ENCODE data around the gene CYP4B1. TPM values are rescaled to one million over a fixed set of nuclear protein-coding genes. Genes with fewer than 3 reads are reported as not detected.
"Not testable (repeated sequence)": the region's sequence is repeated elsewhere in the genome, so short reads cannot be mapped to it uniquely, and the experiment has no call there.

Gene CYP4B1
- total RNA-seq = not detected in 2 replicates

DNA sequence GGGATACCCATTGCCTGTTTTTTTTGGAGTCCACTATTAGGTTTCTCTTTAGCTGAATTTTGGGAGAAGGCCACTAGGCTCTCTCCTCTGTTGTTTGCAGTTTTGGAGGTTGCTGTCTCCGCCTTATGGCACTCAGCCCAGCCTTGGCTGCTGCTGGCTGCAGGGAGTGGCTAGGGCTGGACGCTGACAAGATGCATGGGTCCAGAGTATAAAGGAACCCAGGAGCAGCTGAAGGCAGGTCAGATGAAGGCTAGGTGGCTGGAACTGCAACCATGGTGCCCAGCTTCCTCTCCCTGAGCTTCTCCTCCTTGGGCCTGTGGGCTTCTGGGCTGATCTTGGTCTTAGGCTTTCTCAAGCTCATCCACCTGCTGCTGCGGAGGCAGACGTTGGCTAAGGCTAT is at the start of gene CYP4B1:
Gene CYP4B1, plus strand, starts transcription at position 237 of the 400 bp plus-strand sequence. Its CDS starts 36 bp downstream, at position 273.
- no peak for DNase-seq
- Mint-ChIP-seq H3K27me3 (peaks cover 12% of the 10 kb centered on the region), H3K27ac (no peak within 1 kb of the TSS), H3K9me3 (no peaks in the 10 kb centered on the region), H3K4me1 (no peaks in the 10 kb centered on the region), H3K4me3 (no peak within 1 kb of the TSS), H3K36me3 (ENCODE audit: low read depth) (no peaks in the 10 kb centered on the region)
- intact Hi-C loops (cut with micrococcal nuclease) = no loop called here

DNA sequence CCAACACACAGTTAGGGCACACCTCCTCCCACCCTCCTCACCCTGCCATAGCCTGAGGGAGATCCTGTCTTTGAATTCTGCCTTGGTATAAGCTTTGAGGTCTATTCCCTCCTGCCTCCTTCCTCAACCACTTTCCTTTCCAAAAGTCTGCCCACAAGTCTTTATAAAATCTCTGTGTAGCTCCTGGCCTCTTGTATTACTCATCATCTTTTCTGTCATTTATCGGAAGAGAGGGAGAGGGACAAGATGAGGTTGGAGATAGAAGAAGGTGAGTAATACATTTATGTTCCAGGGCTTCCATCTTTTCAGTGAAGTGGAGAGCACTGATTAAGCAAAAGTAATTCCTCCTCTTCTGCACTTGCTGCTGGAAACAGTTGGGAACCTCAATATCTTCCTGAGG is 49.4 kb upstream of the CYP4B1 start:
- Mint-ChIP-seq H3K4me3 (no peak overlapping the region), H3K36me3 (ENCODE audit: low read depth) (no peaks in the 10 kb centered on the region), H3K27ac (no peak overlapping the region), H3K27me3 (peaks cover 33% of the 10 kb centered on the region), H3K4me1 (no peaks in the 10 kb centered on the region), H3K9me3 (no peaks in the 10 kb centered on the region)
- DNase-seq = no peak
- intact Hi-C loops (cut with micrococcal nuclease) = no loop called here

DNA sequence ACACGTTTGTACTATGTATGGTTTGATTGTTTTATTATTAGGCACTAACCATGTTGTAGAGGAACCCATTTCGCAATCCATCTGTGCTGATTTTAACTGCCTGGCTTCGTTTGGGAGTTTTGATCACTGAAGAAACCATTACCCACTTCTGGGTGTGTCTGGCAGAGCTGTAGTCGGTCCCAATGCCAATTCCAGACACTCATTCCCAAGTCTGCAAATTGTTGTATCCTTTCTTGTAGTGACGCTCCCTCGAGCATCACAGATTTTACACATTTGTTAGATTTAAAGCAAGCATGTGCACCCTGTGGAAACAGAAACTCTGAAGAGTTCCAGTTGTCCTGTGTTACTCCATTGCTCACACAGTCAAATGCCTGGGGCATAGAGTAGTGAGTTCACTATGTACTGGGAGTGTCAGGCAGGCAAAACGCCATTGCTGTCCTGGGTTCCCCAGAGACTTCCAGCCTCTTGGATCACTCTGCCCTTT is 48.9 kb upstream of the CYP4B1 start:
- no peak overlapping the region for H3K4me3 Mint-ChIP-seq
- no peak overlapping the region for H3K27ac Mint-ChIP-seq
- H3K4me1 Mint-ChIP-seq = no peaks in the 10 kb centered on the region
- no peaks in the 10 kb centered on the region for H3K36me3 Mint-ChIP-seq (ENCODE audit: low read depth)
- DNase-seq = no peak
- peaks cover 29% of the 10 kb centered on the region for H3K27me3 Mint-ChIP-seq
- intact Hi-C loops (cut with micrococcal nuclease) = no loop called here
- no peaks in the 10 kb centered on the region for H3K9me3 Mint-ChIP-seq

DNA sequence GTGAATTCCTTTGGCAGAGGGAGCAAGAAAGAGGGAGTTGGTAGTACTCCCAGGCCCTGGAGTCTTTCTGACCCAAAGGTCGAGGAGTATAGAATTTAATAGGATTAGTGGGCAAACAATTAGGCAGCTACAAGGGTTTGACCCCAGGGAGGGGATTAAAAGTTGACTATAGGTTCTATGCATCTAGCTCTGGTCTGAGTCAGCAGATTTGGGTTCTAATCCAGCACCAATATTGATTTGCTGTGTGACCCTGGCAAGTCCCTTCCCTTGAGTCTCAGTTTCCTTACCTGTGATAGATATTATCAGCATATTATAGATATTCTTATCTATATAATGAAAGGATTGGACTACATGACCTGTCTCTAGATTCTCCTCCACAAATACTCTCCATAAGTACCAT is 44.9 kb upstream of the CYP4B1 start:
- peaks cover 38% of the 10 kb centered on the region for H3K27me3 Mint-ChIP-seq
- H3K9me3 Mint-ChIP-seq = no peaks in the 10 kb centered on the region
- no peaks in the 10 kb centered on the region for H3K4me1 Mint-ChIP-seq
- H3K36me3 Mint-ChIP-seq (ENCODE audit: low read depth) = no peaks in the 10 kb centered on the region
- H3K4me3 Mint-ChIP-seq = no peak overlapping the region
- H3K27ac Mint-ChIP-seq = no peak overlapping the region
- intact Hi-C loops (cut with micrococcal nuclease) = no loop called here
- DNase-seq = no peak

DNA sequence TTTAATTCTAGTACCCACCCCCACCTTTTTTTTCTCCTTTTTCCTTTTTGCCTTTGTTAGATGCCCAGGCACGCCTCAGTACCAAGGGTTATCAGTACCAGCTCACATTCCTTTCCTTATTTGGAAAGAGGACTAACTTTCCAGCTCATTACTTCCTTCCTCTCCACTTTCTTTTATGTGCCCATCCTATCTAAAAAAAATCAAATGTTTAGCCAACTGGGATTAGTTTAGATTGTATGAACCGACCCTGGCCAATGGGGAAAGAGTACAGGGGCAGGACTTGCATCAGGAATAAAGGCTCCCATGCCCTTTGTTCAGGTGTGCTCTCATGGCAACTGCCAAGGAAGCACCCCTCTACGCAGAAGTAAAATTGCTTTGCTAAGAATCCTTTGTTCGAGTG is 44.1 kb upstream of the CYP4B1 start:
- H3K36me3 Mint-ChIP-seq (ENCODE audit: low read depth); H3K27ac Mint-ChIP-seq; H3K4me3 Mint-ChIP-seq; DNase-seq; H3K9me3 Mint-ChIP-seq; H3K4me1 Mint-ChIP-seq; intact Hi-C loops (cut with micrococcal nuclease): not testable (repeated sequence)
- H3K27me3 Mint-ChIP-seq = peaks cover 37% of the 10 kb centered on the region

DNA sequence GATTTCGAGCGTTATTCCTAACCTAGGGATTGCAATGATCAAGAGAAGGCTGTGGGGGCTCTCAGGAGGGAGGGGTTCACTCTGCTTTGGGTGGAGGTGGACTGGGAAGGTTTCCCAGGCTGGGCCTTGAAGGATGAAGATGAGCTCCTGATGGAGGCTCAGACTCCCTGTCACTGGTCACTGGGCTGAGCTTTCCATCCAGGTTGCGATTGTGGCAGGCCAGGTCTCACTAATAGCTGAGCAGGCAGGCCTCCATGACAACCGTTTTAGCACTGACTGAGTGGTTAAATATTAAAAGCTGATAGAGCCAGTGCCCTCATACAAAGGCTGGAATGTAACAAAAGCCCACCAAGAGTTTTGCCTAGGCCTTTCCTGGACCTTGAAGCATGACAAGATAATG is 43.7 kb upstream of the CYP4B1 start:
- DNase-seq = no peak
- Mint-ChIP-seq H3K4me3 (no peak overlapping the region), H3K36me3 (ENCODE audit: low read depth) (no peaks in the 10 kb centered on the region), H3K27ac (no peak overlapping the region), H3K27me3 (peaks cover 37% of the 10 kb centered on the region), H3K9me3 (no peaks in the 10 kb centered on the region), H3K4me1 (no peaks in the 10 kb centered on the region)
- intact Hi-C loops (cut with micrococcal nuclease) = no loop called here

DNA sequence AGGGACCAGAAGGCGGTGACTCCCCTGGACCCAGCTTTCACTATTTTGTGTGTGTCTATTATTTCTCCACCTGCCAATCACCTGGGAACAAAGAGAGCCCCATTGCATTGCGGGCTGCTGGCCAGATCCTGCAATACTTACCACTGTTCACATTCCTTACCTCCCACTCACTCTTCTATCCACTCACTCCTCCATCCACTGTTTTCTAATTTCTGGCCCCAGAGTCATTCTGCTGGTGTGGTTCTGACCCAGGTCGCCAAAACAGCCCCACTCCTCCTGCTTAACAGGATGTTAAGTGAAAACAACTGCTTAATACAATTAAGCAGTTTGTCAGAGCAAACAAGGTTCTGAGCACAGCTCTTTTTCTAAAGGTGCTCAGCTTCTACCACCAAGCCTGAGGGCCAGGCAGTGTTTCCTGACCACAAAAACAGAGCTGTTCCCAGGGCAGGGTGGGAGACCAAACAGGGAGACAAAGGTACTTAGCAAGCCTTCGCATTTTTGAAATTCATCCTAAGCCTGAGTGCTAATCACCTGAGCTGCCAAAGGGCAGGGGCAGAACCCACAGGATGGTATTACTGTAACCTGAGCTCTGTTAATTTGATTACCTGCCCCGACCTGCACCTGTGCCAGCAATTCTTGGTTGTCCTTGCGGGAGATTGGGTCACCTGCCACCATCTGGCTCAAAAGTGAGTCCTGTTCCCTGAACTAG is 41.4 kb upstream of the CYP4B1 start:
- no peak overlapping the region for H3K27ac Mint-ChIP-seq
- no peaks in the 10 kb centered on the region for H3K9me3 Mint-ChIP-seq
- peaks cover 35% of the 10 kb centered on the region for H3K27me3 Mint-ChIP-seq
- no peak overlapping the region for H3K4me3 Mint-ChIP-seq
- H3K36me3 Mint-ChIP-seq (ENCODE audit: low read depth) = no peaks in the 10 kb centered on the region
- intact Hi-C loops (cut with micrococcal nuclease) = no loop called here
- DNase-seq = no peak
- no peaks in the 10 kb centered on the region for H3K4me1 Mint-ChIP-seq

DNA sequence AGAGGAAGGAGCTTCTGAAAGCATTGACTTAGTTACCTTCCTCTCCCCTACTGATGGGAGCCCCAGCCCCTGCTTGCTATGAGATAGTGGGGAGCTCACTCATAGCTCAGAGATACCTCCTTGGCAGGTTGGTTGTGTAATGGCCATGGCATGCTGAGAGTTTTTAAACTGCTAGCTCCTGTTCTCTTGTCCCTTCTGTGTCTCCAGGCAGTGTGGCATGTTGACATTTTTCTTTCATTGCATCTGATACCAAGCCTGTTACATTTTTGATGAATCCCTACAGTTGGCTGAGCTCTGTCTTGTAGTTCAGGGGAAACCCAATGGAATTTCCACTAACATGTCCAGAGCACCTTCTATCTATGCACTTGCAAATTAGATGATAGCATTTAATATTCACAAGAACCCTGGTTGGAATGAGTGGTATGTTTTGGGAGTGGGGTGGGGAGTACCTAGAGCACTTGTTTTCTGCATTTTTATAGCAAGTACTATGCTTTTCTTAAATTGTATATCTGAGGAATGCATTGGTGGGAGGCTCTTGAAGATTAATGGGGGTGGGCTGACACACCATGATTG is 40.8 kb upstream of the CYP4B1 start:
- intact Hi-C loops (cut with micrococcal nuclease) = no loop called here
- Mint-ChIP-seq H3K4me3 (no peak overlapping the region), H3K27me3 (peaks cover 35% of the 10 kb centered on the region), H3K4me1 (no peaks in the 10 kb centered on the region), H3K9me3 (no peaks in the 10 kb centered on the region), H3K36me3 (ENCODE audit: low read depth) (no peaks in the 10 kb centered on the region), H3K27ac (no peak overlapping the region)
- DNase-seq = no peak

DNA sequence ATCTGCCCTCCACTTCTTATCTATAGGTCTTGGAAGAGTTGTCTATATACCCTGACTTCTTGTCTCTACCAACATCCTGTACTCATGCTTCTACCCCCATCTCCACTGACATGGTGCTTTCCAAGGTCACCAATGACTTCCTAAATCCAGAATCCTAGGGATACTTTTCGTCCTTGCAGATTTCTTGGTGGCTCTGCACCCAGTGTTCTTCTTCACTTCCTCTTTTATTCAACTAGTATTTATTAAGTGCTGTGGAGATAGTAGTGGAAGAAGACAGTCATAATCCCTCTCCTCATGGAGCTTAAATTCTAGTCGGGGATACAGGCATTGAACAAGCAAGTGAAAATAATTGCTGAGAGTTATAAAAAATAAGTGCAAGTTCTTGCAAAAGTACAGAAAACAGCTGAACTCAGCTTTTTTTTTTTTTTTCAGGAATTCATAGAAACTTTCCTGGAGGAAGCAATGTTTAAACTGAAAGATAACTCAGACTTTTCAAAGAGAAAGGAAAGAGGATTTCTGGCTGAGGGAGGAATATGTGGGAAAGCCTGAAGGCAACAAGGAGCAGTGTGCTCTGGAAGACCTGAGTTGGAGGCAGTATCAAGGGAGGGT is 38.2 kb upstream of the CYP4B1 start:
- Mint-ChIP-seq H3K9me3 (no peaks in the 10 kb centered on the region), H3K36me3 (ENCODE audit: low read depth) (no peaks in the 10 kb centered on the region), H3K4me3 (no peak overlapping the region), H3K27me3 (peaks cover 32% of the 10 kb centered on the region), H3K4me1 (no peaks in the 10 kb centered on the region), H3K27ac (no peak overlapping the region)
- intact Hi-C loops (cut with micrococcal nuclease) = no loop called here
- DNase-seq = no peak

DNA sequence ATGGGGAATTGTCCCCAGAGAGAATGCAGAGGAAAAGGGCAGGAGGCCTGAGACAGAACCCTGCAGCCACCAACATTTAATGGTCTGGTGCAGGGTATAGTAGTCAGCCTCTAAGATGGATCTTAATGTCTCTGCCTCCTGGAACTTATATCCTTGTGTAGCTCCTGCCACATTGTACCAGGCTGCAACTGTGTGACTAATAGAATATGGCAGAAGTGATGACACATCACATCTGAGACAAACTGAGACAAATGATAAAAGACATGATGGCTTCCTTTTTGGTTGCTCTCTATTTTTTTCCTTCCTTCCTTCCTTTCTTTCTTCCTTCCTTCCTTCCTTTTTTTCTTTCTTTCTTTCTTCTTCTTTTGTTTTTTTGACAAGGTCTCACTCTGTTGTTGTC is 37.1 kb upstream of the CYP4B1 start:
- Mint-ChIP-seq H3K4me3 (no peak overlapping the region), H3K9me3 (no peaks in the 10 kb centered on the region), H3K36me3 (ENCODE audit: low read depth) (no peaks in the 10 kb centered on the region), H3K27ac (no peak overlapping the region), H3K27me3 (peaks cover 24% of the 10 kb centered on the region), H3K4me1 (no peaks in the 10 kb centered on the region)
- intact Hi-C loops (cut with micrococcal nuclease) = no loop called here
- DNase-seq = peak; percentile 14

DNA sequence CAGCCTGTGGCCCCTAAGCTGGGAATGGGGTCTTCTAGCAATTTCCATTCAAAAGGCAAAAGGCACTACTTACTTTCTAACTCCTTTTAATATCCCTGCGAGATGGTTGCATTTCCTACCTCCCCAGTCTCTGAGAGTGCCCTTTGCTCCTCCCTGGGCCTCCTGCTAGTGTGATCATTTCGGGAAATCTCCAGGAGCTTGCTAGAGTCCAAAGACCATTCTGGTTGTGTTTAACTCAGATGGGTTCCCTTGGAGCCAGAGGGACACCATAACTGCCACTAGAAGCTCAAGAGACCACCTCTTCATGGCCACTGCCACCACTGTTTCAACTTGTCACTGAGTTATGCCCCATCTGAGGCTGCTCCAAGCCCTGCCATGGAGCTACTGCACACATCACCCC is 34.4 kb upstream of the CYP4B1 start:
- Mint-ChIP-seq H3K9me3 (peaks cover 10% of the 10 kb centered on the region), H3K27ac (no peak overlapping the region), H3K36me3 (ENCODE audit: low read depth) (no peaks in the 10 kb centered on the region), H3K4me3 (no peak overlapping the region), H3K27me3 (peaks cover 8% of the 10 kb centered on the region), H3K4me1 (no peaks in the 10 kb centered on the region)
- intact Hi-C loops (cut with micrococcal nuclease) = no loop called here
- DNase-seq = no peak

DNA sequence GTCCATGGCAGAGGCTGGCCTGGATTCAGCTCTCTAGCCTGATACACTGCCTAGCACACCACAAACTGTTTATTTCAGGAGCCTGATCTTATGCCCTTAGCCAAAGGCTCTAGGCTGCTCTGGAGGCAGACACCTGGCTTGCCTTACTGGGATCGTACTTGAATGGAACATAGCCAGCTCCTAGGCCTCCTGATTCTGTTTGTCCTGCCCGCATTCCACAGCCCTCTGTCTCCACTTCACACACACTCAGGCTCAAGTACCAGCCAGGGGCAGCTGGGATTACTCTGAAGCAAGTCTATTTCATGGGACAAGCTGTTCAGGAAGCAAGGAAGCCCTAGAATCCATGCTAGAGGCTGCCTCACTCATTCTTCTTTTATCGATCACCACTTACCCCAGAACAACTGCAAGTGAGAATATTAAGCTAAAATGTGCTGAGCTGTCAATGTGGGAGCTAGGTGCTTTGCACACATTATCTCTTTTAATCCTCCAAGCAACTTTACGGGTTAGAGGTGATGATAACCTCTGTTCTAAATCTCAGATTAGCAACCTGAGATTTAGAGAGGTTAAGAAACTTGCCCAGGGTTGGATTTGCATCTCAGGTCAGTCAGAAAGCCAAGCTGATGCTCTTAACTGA is 31.1 kb upstream of the CYP4B1 start:
- DNase-seq = no peak
- Mint-ChIP-seq H3K27me3 (peaks cover 3% of the 10 kb centered on the region), H3K9me3 (peaks cover 16% of the 10 kb centered on the region), H3K27ac (no peak overlapping the region), H3K4me3 (no peak overlapping the region), H3K4me1 (no peaks in the 10 kb centered on the region), H3K36me3 (ENCODE audit: low read depth) (peaks cover 3% of the 10 kb centered on the region)
- intact Hi-C loops (cut with micrococcal nuclease) = no loop called here

DNA sequence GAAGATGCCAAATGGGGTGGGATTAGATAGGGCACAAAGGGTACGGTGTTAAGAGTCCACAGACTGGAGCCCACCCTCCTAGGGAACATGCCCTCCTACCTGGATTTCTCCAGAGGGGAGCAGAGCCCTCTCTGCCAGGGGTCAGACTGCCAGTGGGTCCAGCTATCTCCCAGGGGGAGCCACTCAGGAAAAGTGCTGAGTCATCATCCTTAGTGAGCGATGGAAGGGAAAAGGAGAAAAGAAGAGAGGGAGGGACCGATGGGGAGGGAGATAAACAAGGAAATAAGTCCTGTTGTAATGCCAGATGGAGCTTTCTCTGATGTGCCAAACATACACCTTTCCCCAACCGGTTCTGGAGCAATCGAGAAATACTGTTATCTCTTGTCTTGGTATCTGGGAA is 30.4 kb upstream of the CYP4B1 start:
- intact Hi-C loops (cut with micrococcal nuclease) = no loop called here
- H3K27ac Mint-ChIP-seq = no peak overlapping the region

DNA sequence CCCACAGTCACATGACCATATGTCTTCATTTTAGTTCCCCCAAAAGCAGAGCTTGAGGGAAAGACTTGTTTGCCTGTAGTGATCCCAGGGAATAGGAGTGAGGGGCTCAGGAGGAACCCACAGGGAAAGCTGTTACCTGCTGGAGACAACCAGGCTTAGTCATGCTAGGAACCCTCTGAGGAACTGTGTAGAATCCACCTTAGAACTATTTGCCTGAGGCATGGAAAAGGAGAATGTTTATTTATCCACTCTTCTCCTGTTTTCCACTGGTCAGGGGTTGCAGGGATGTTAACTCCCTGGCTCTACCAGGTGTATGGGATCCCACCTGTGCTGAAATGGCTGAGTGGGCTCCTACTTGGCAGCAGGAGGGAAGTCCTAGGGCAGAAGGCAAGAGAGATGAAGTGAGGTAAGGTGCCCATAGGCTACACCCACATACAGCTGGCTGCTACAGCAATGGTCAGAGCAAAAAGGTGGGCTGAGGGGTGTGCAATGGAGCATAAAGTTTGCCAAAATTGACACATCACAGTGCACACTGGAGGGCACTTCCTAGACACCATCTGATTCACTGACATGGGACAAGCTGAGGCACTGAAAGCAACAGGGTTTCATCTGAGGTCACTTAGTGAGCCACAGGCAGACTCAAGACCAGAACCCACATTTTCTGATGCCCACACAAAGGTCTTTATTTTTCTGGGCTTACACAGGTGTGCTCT is 29.7 kb upstream of the CYP4B1 start:
- intact Hi-C loops (cut with micrococcal nuclease) = no loop called here
- Mint-ChIP-seq H3K36me3 (ENCODE audit: low read depth) (peaks cover 3% of the 10 kb centered on the region), H3K4me1 (no peaks in the 10 kb centered on the region), H3K27ac (no peak overlapping the region), H3K9me3 (peaks cover 16% of the 10 kb centered on the region), H3K27me3 (peaks cover 3% of the 10 kb centered on the region), H3K4me3 (no peak overlapping the region)
- peak; percentile 40 for DNase-seq

More for the DNA sequence above, 30.4 kb upstream of the CYP4B1 start:
- no peak overlapping the region for H3K4me3 Mint-ChIP-seq
- H3K9me3 Mint-ChIP-seq = peaks cover 16% of the 10 kb centered on the region
- H3K27me3 Mint-ChIP-seq = peaks cover 3% of the 10 kb centered on the region
- H3K4me1 Mint-ChIP-seq = no peaks in the 10 kb centered on the region
- DNase-seq = no peak
- peaks cover 3% of the 10 kb centered on the region for H3K36me3 Mint-ChIP-seq (ENCODE audit: low read depth)

All from activated CD4-positive, alpha-beta T cell treated with anti-CD3 and anti-CD28 coated beads, Interleukin-2, amount 10 ng/mL, durations not matched to agents 24 days and 14 days (primary cell).